Activated naive CD8-positive, alpha-beta T cell treated with anti-CD3 and anti-CD28 coated beads, Interleukin-2, amount 50 U/mL, for 16 hours (primary cell): ENCODE measurements around the gene NRCAM.
"Not testable (repeated sequence)": the region's sequence is repeated elsewhere in the genome, so short reads cannot be mapped to it uniquely, and the experiment has no call there.

ENCODE experiments used
- DNase-seq: peaks from one replicate; pipeline ENCODE4 v3.0.0-alpha.2; 2020; ENCODE audit warnings: low read depth, low spot score

NRCAM gene

GRCh38 chr7:108340856-108341411 is 115.3 kb downstream of the NRCAM start:
- DNase-seq, result no peak

- DNase-seq, result not testable (repeated sequence)
These were observed 115.8 kb downstream of the NRCAM start for GRCh38 chr7:108340406-108340805.

GRCh38 chr7:108335269-108335918 is 120.8 kb downstream of the NRCAM start:
- DNase-seq, result no peak

GRCh38 chr7:108332937-108333336 is 123.3 kb downstream of the NRCAM start:
- DNase-seq, result no peak

GRCh38 chr7:108331971-108332370 is 124.3 kb downstream of the NRCAM start:
- DNase-seq, result no peak

GRCh38 chr7:108330227-108330626 is 126.0 kb downstream of the NRCAM start:
- DNase-seq, result no peak

GRCh38 chr7:108329514-108329913 is 126.7 kb downstream of the NRCAM start:
- no peak for DNase-seq

- DNase-seq, result no peak
These were observed 128.0 kb downstream of the NRCAM start for GRCh38 chr7:108328174-108328651.

GRCh38 chr7:108327353-108327752 is 128.9 kb downstream of the NRCAM start:
- no peak for DNase-seq

GRCh38 chr7:108326938-108327337 is 129.3 kb downstream of the NRCAM start:
- no peak for DNase-seq

GRCh38 chr7:108324053-108325038 is 131.9 kb downstream of the NRCAM start:
- DNase-seq, result no peak

- no peak for DNase-seq
These were observed 133.1 kb downstream of the NRCAM start for GRCh38 chr7:108322925-108323832.

- DNase-seq, result no peak
These were observed 134.2 kb downstream of the NRCAM start for GRCh38 chr7:108322046-108322445.

GRCh38 chr7:108321359-108321758 is 134.9 kb downstream of the NRCAM start:
- DNase-seq, result no peak

GRCh38 chr7:108316708-108317107 is 139.5 kb downstream of the NRCAM start:
- DNase-seq, result no peak

- no peak for DNase-seq
These were observed 141.7 kb downstream of the NRCAM start for GRCh38 chr7:108314551-108314950.

- DNase-seq, result no peak
These were observed 142.2 kb downstream of the NRCAM start for GRCh38 chr7:108314049-108314448.

GRCh38 chr7:108313086-108313485 is 143.2 kb downstream of the NRCAM start:
- DNase-seq, result no peak

GRCh38 chr7:108311446-108312168 is 144.6 kb downstream of the NRCAM start:
- no peak for DNase-seq

GRCh38 chr7:108310351-108310750 is 145.9 kb downstream of the NRCAM start:
- no peak for DNase-seq

- no peak for DNase-seq
These were observed 147.3 kb downstream of the NRCAM start for GRCh38 chr7:108308903-108309302.
